Mammary microvascular endothelial cell (primary cell): ENCODE measurements around the gene CCT5. TPM values are rescaled to one million over a fixed set of nuclear protein-coding genes. Genes with fewer than 3 reads are reported as not detected.

Experiments
- total RNA-seq: library from RNA; depleted of rRNA; stranded (reverse); fragments of >200 nt; gene quantifications from 2 replicates; pipeline ENCODE4 v1.2.3, GENCODE V29; 2015

Gene CCT5
- total RNA-seq: 610 and 639 TPM in 2 replicates

GRCh38 chr5:10249948-10250805 lies at the start of gene CCT5:
CCT5 (plus strand) TSS chr5:10250280; CDS start chr5:10250341, 61 bp downstream.

GRCh38 chr5:10307206-10308148 lies 57.4 kb downstream of the CCT5 start, which contains the start of gene CMBL:
CMBL (minus strand) TSS chr5:10307902; CDS start chr5:10290762, 17,140 bp downstream.

Other genes starting within 250 kb of the CCT5 start
- gene ATPSCKMT, start 392 bp upstream of the CCT5 start, total RNA-seq: 13.9 and 23.7 TPM in 2 replicates
- 5.9 and 6.0 TPM in 2 replicates for gene CMBL, start 57.6 kb downstream of the CCT5 start, total RNA-seq
- 17.2 and 17.4 TPM in 2 replicates for gene MARCHF6, start 103.4 kb downstream of the CCT5 start, total RNA-seq
- 1.4 and 2.5 TPM in 2 replicates for gene ROPN1L, start 191.6 kb downstream of the CCT5 start, total RNA-seq